ENCODE measurements around the gene CMAS. TPM values are rescaled to one million over a fixed set of nuclear protein-coding genes. Genes with fewer than 3 reads are reported as not detected.
A peak's percentile ranks its signal among the peaks of the same experiment; 100 is the strongest.
"Not testable (repeated sequence)": the region's sequence is repeated elsewhere in the genome, so short reads cannot be mapped to it uniquely, and the experiment has no call there.

Gene CMAS
- total RNA-seq: 10 to 100 TPM; 20.8 to 44.1 (median 27.6) TPM
- long read RNA-seq, transcript CMAS-201 (8 exons, 1,787 nt): major isoform, 14 of 22 reads
- long read RNA-seq, partial matches to known transcripts: 7 of 22 reads
- long read RNA-seq, other reads (novel, unspliced or antisense): 1 of 22 reads

DNA sequence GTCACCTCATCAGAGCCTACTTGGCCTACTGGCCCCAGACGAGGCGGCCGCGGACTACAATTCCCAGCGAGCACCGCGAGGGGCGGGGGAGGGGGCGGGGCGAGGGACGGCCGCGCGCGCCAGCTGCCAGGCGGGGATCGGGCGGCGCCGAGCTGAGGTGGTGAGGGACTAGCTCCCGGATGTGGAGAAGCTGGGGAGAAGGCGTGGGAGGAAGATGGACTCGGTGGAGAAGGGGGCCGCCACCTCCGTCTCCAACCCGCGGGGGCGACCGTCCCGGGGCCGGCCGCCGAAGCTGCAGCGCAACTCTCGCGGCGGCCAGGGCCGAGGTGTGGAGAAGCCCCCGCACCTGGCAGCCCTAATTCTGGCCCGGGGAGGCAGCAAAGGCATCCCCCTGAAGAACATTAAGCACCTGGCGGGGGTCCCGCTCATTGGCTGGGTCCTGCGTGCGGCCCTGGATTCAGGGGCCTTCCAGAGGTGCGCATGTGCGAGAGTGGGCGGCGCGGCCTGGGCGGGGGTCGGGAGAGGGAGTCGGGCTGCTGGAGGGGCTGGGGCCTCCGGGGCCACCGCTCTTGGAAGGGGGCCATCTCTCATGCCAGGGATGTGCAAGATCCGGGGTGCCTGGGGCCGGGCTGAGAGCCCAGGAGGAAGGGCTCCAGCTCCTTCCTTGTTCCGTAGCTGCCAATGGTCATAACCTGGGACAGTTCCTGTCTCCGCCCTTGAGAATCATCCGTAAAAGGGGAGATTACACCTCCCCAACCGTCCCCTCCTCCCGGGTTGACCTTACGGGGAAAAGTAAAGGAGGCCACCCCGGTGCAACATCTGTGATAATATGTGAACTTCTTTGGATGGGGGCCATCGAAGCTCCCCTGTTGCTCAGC, at the start of gene CMAS:
Gene CMAS, plus strand, starts transcription at position 129 of the 878 bp plus-strand sequence. Its CDS starts 86 bp downstream, at position 215.
- Histone ChIP-seq H3K9me3 (no peaks in the 10 kb centered on the region), H3K4me1 (peaks cover 0 to 38% (median 20%) of the 10 kb centered on the region in 4 donors), H3K27ac (peak within 1 kb of the TSS; percentile 89 to 92 (median 91)), H3K4me3 (peak within 1 kb of the TSS; percentile 78 to 97 (median 93)), H3K36me3 (no peaks in the 10 kb centered on the region), H3K27me3 (no peaks in the 10 kb centered on the region)
- DNase-seq (peak; percentile 87 to 89 (median 88)), ATAC-seq (peak; percentile 85 to 93 (median 88))
- intact Hi-C loops (cut with DNase I): no loop called here
- WGBS (ENCODE audit: insufficient coverage, low coverage, low lambda C conversion rate, missing lambda C conversion rate): 0% methylated on average over 25 of the region's 64 CpGs
- peak; percentile 75 for TF ChIP-seq POLR2A (IDR thresholded peaks at IDR 0.05)
- TF ChIP-seq, protein P1, sequence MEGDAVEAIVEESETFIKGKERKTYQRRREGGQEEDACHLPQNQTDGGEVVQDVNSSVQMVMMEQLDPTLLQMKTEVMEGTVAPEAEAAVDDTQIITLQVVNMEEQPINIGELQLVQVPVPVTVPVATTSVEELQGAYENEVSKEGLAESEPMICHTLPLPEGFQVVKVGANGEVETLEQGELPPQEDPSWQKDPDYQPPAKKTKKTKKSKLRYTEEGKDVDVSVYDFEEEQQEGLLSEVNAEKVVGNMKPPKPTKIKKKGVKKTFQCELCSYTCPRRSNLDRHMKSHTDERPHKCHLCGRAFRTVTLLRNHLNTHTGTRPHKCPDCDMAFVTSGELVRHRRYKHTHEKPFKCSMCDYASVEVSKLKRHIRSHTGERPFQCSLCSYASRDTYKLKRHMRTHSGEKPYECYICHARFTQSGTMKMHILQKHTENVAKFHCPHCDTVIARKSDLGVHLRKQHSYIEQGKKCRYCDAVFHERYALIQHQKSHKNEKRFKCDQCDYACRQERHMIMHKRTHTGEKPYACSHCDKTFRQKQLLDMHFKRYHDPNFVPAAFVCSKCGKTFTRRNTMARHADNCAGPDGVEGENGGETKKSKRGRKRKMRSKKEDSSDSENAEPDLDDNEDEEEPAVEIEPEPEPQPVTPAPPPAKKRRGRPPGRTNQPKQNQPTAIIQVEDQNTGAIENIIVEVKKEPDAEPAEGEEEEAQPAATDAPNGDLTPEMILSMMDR (IDR thresholded peaks at IDR 0.05): no peak

DNA sequence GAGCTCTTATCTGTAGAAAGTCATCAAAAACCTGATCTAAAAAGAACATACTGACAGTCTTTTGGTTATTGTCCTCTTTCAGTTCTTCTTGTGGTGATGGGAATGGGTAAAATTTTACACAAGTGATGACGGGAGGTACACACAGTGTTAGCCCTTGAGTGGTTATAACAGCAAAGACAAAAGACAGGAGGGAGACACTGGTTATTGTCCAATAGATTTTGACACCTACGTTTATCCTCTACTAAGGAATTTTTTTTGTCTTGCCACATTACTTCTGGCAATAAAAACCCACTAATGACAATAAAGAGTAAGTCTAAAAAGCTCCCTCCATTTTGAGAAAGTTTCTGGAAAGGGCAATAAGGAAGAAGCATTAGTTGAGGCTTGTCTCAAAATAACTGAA, 47.7 kb upstream of the CMAS start:
- intact Hi-C loops (cut with DNase I): loop anchor here (10.0 kb wide), 2 partner anchors 293 to 303 kb away; no protein-coding TSS in a partner anchor
- Histone ChIP-seq H3K4me3 (no peak overlapping the region), H3K36me3 (no peaks in the 10 kb centered on the region), H3K4me1 (no peaks in the 10 kb centered on the region), H3K9me3 (no peaks in the 10 kb centered on the region), H3K27me3 (no peaks in the 10 kb centered on the region), H3K27ac (no peak overlapping the region)
- TF ChIP-seq, protein P1 (IDR thresholded peaks at IDR 0.05): no peak
- no peak for TF ChIP-seq POLR2A (IDR thresholded peaks at IDR 0.05)
- DNase-seq: no peak
- WGBS (ENCODE audit: insufficient coverage, low coverage, low lambda C conversion rate, missing lambda C conversion rate): 43% methylated on average over 2 of the region's 2 CpGs
- ATAC-seq: no peak

DNA sequence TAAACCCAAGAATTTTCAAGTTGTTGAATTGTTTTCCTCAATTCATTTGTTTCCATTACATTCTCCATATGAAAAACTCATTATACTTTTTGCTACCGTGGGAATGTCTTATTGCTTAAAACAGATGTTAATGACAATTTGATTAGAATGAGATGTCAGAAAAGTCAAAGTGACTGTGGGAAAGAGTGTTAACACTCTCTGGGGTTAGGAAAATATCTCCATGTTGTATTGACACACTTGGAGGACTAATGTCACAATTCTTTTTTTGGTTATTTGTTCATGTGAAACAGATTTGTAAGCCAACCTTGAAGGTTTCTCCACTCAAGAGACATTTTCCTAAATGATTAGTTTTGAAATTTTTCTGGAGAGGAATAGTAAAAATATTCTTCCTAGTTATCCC, 47.2 kb upstream of the CMAS start:
- DNase-seq (no peak), ATAC-seq (no peak)
- no peak overlapping the region for H3K4me3 ChIP-seq
- no peaks in the 10 kb centered on the region for H3K27me3 ChIP-seq
- intact Hi-C loops (cut with DNase I): loop anchor here (10.0 kb wide), 2 partner anchors 294 to 304 kb away; no protein-coding TSS in a partner anchor
- H3K4me1 ChIP-seq: no peaks in the 10 kb centered on the region
- 92% methylated on average over 1 of the region's 1 CpG for WGBS (ENCODE audit: insufficient coverage, low coverage, low lambda C conversion rate, missing lambda C conversion rate)
- H3K9me3 ChIP-seq: no peaks in the 10 kb centered on the region
- H3K27ac ChIP-seq: no peak overlapping the region
- H3K36me3 ChIP-seq: no peaks in the 10 kb centered on the region
- TF ChIP-seq POLR2A (IDR thresholded peaks at IDR 0.05): no peak
- TF ChIP-seq, protein P1 (IDR thresholded peaks at IDR 0.05): no peak

DNA sequence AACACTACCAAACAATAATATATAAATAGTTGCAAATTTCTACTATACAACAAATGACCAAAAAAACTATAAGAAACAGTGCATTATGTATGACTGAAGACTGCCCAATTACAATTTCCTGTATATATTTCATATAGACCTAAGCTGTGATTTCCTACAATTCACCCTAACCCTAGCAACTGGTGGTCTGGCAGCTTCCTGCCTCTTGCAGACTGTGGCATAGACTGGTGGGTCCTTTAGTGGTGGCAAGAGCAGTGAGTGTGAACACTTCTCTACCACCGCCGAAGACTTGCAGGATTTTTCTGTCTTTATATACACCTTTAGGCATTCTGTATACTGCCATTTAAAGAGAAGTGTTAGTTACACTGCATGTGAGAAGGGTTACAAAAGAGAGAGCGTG, 43.6 kb upstream of the CMAS start:
- ATAC-seq: no peak

DNA sequence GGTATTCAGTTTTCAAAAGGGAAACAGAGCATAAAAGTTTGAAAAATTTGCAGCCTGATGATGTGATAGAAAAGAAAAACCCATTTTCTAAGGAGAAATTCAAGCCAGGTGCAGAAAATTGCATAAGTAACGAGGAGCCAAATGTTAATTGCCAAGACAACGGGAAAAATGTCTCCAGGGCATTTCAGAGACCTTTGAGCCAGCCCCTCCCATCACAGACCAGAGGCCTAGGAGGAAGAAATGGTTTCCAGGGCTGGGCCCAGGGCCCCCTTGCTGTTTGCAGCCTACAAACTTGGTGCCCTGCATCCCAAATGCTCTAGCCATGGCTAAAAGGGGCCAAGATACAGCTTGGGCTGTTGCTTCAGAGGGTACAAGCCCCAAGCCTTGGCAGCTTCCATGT, 38.2 kb upstream of the CMAS start:
- H3K27me3 ChIP-seq; H3K4me1 ChIP-seq; intact Hi-C loops (cut with DNase I); ATAC-seq; H3K4me3 ChIP-seq; H3K36me3 ChIP-seq; H3K27ac ChIP-seq; DNase-seq; H3K9me3 ChIP-seq: not testable (repeated sequence)
- 71% methylated on average over 2 of the region's 2 CpGs for WGBS (ENCODE audit: insufficient coverage, low coverage, low lambda C conversion rate, missing lambda C conversion rate)

More for the DNA sequence above, 43.6 kb upstream of the CMAS start:
- H3K36me3 ChIP-seq: no peaks in the 10 kb centered on the region
- H3K4me3 ChIP-seq: no peak overlapping the region
- TF ChIP-seq, protein P1 (IDR thresholded peaks at IDR 0.05): no peak
- TF ChIP-seq POLR2A (IDR thresholded peaks at IDR 0.05): no peak
- no peak for DNase-seq
- intact Hi-C loops (cut with DNase I): no loop called here
- H3K9me3 ChIP-seq: no peaks in the 10 kb centered on the region
- no peaks in the 10 kb centered on the region for H3K4me1 ChIP-seq
- WGBS (ENCODE audit: insufficient coverage, low coverage, low lambda C conversion rate, missing lambda C conversion rate): 84% methylated on average over 3 of the region's 3 CpGs
- no peak overlapping the region for H3K27ac ChIP-seq
- no peaks in the 10 kb centered on the region for H3K27me3 ChIP-seq
